Neural progenitor cell (in vitro differentiated cells): ENCODE measurements around the gene CPNE2.

Experiments used
- CTCF ChIP-seq: fragments of 200-600 bp; sonication (generic); IDR thresholded peaks from 2 replicates; pipeline ENCODE4 v1.5.1; 2017; ENCODE audit warnings: antibody characterized with exemption, mild to moderate bottlenecking
- EZH2 ChIP-seq: fragments of 200-600 bp; sonication (generic); IDR thresholded peaks from 2 replicates; pipeline ENCODE4 v1.6.1; 2017; ENCODE audit warnings: antibody characterized with exemption, mild to moderate bottlenecking, moderate library complexity
- EZH2phosphoT487 ChIP-seq: fragments of 200-600 bp; sonication (generic); IDR thresholded peaks from 2 replicates; pipeline ENCODE4 v1.6.1; 2017; ENCODE audit warnings: antibody characterized with exemption

DNA sequence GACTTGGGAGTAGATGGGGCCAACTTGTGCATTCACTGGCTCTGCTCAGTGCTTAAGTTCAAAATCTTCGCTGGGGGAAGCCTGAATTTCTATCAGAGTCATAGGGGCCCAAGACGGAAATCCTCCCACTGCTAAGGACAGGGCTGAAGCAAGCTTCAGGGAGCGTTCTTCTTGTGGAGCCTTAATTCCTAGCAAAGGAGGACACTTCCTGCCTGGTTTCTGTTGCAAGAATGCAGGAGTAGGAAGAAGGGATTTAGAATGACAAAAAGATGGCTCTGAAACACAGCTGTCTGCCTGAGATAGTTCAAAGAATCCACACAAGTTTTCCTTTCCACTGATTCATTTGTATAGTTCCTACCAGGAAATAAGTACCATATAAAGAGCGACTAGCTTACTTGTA is 67.1 kb downstream of the CPNE2 start:
- no peak for TF ChIP-seq EZH2
- no peak for TF ChIP-seq CTCF
- no peak for TF ChIP-seq EZH2phosphoT487
